ACC112 (cell line): ENCODE measurements around the gene ADAMTS19.
"Not testable (repeated sequence)": the region's sequence is repeated elsewhere in the genome, so short reads cannot be mapped to it uniquely, and the experiment has no call there.

Experiments
- H2AFZ ChIP-seq: fragments of 200-600 bp; sonication (generic); one replicate; pipeline ENCODE4 v1.6.0; 2017; ENCODE audit warnings: antibody characterized with exemption, low read length; ENCODE audit not compliant: unreplicated experiment
- H3K27ac ChIP-seq: fragments of 200-600 bp; sonication (generic); 2 replicates; pipeline ENCODE4 v1.5.1; 2014; ENCODE audit warnings: low read depth, mild to moderate bottlenecking, antibody characterized with exemption, low read length, moderate library complexity
- H3K27me3 ChIP-seq: fragments of 200-600 bp; sonication (generic); 2 replicates; pipeline ENCODE4 v1.6.1; 2014; ENCODE audit warnings: mild to moderate bottlenecking, antibody characterized with exemption, low read length, moderate library complexity, mixed read lengths; ENCODE audit not compliant: insufficient read depth
- H3K36me3 ChIP-seq: fragments of 200-600 bp; sonication (generic); 2 replicates; pipeline ENCODE4 v1.6.1; 2016; ENCODE audit warnings: mild to moderate bottlenecking, antibody characterized with exemption, low read length, moderate library complexity, mixed read lengths; ENCODE audit not compliant: insufficient read depth
- H3K4me1 ChIP-seq: fragments of 200-600 bp; sonication (generic); one replicate; pipeline ENCODE4 v1.6.1; 2016; ENCODE audit warnings: low read length, mixed read lengths; ENCODE audit not compliant: insufficient read depth, unreplicated experiment, control insufficient read depth
- H3K4me3 ChIP-seq: fragments of 200-600 bp; sonication (generic); 2 replicates; pipeline ENCODE4 v1.5.1; 2014; ENCODE audit warnings: mild to moderate bottlenecking, low read depth, low read length
- H3K79me2 ChIP-seq: fragments of 200-600 bp; sonication (generic); one replicate; pipeline ENCODE4 v1.6.0; 2016; ENCODE audit warnings: low read length; ENCODE audit not compliant: control insufficient read depth, unreplicated experiment, insufficient read depth

ADAMTS19 gene

DNA sequence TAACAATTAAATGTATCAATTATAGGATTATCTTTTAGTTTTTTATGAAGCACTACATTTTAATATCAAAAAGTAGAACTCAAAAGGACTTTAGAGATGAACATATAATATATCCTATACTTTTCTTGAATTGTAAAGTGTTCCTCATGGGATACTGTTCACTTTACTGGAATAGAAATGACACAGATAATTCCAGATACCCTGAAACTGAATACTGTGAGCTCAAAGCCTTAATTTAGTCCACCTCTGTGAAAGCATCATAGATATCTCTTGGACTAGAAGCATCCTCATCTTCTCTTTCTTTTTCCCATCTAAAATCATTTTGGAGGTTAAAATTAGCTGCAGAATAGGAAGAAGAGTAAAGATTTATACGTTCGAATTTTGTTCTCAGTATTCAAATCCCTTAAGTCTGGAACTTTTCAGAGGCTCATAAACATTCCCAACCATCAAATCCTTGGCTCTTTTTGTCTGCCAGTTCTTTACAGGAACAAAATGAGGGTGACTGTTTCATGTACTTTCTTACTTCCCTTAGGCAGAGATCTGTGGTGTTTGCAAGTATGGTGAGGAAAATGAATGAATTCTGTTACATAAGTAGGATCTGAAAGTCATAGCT lies 49.4 kb downstream of the ADAMTS19 start:
- Histone ChIP-seq H3K4me1 (peaks cover 4% of the 10 kb centered on the region), H3K27me3 (no peaks in the 10 kb centered on the region), H2AFZ (no peak overlapping the region), H3K27ac (no peak overlapping the region), H3K79me2 (no peaks in the 10 kb centered on the region), H3K4me3 (no peak overlapping the region), H3K36me3 (no peaks in the 10 kb centered on the region)

DNA sequence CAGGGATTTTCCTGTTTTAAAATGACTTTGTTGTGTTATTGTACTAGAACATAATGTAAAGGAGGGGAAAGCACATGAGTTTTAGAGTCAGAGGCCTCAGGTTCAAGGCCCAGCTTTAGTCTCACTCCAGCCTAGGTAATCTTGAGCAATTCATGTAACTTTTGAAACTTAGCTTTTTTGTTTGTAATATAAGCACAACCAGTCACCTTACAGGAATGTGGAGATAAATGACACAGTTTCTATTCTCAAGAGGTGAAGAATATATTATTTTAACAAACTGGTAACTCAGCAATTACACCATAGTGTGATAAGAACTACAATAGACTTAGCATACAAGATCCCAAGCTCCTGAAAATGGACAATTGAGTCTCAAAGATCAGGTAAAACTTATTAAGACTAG lies 51.2 kb downstream of the ADAMTS19 start:
- Histone ChIP-seq H2AFZ (no peak overlapping the region), H3K79me2 (no peaks in the 10 kb centered on the region), H3K36me3 (no peaks in the 10 kb centered on the region), H3K27me3 (no peaks in the 10 kb centered on the region), H3K4me1 (no peaks in the 10 kb centered on the region), H3K27ac (no peak overlapping the region), H3K4me3 (no peak overlapping the region)

DNA sequence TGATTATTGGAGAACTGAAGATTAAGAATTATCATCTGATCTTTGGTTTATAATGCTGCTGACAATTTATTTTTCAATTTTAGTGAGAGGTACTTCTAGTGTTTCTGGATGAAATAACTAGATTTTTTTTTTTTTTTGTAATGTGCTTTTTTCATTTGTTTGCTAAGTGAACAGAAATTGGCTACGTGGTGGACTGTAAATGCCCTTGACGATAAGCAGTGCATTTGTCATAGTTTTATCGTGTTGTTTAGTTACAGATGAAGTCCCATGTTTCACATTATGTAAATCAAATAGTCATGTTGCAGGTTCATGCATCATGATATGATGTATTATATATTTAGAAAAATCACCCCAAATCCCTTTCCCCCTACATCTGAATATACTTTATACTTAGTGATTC lies 81.0 kb downstream of the ADAMTS19 start:
- Histone ChIP-seq H3K36me3 (no peaks in the 10 kb centered on the region), H3K27me3 (no peaks in the 10 kb centered on the region), H3K4me3 (no peak overlapping the region), H3K79me2 (no peaks in the 10 kb centered on the region), H2AFZ (no peak overlapping the region), H3K27ac (no peak overlapping the region), H3K4me1 (no peaks in the 10 kb centered on the region)

GRCh38 chr5:129541648-129542251 lies 81.7 kb downstream of the ADAMTS19 start:
- H3K79me2 ChIP-seq = no peaks in the 10 kb centered on the region
- H3K27ac ChIP-seq = no peak overlapping the region
- H2AFZ ChIP-seq = no peak overlapping the region
- H3K36me3 ChIP-seq = no peaks in the 10 kb centered on the region
- H3K4me3 ChIP-seq = no peak overlapping the region
- H3K4me1 ChIP-seq = no peaks in the 10 kb centered on the region
- H3K27me3 ChIP-seq = no peaks in the 10 kb centered on the region

DNA sequence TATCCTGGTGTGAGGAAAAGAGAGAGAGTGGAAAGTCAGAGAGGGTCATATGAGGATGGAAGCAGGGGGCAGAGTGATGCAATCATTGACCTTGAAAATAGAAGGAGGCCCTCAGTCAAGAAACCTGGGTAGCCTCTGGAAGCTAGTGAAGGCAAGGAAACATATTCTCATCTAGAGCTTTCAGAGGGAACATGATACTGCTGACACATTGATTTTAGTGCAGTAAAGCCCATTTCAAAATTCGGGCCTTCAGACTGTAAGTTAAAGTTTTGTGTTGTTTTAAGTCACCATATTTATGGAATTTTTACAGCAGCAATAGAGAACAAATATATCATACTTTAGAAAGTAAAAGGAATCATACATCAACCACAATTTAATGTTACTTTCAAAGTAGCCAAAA lies 87.0 kb downstream of the ADAMTS19 start:
- H3K27ac ChIP-seq = no peak overlapping the region
- no peaks in the 10 kb centered on the region for H3K4me1 ChIP-seq
- H3K36me3 ChIP-seq = no peaks in the 10 kb centered on the region
- no peak overlapping the region for H3K4me3 ChIP-seq
- no peaks in the 10 kb centered on the region for H3K79me2 ChIP-seq
- no peak overlapping the region for H2AFZ ChIP-seq
- no peaks in the 10 kb centered on the region for H3K27me3 ChIP-seq

DNA sequence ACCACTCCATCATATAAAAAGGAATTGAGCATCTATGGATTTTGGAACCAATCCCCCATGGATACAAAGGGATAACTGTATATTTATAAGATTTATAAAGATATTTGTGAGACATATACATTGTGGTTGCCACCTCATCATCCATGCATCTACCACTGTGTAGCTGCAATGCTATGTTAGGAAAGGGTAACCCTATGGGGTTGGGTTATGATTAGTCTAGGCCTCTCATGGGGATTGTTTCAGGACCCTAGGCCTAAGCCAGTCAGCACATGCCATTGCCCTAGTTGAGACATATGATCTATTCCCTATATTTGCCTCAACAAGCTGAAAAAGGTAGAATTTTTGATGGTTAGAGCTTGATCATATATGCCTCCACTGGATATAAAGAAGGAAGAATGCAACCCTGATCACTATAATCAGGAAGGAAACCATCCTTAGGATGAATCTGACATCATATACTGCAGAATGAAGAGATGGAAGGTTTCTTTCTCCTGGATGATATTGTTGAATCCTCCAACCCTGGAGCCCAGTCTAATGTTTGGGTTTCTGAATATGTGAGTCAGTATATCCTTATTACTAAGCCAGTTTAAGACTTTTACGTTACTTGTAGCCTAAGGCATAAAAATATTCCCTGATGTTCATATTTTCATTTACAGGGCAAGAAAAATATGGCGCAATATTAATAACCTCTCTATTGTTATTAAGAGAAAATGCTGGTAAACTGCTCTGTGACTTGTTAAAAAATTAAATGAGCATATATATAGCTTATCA lies 94.2 kb downstream of the ADAMTS19 start:
- Histone ChIP-seq H3K4me3 (no peak overlapping the region), H3K36me3 (no peaks in the 10 kb centered on the region), H3K4me1 (no peaks in the 10 kb centered on the region), H2AFZ (no peak overlapping the region), H3K27me3 (no peaks in the 10 kb centered on the region), H3K27ac (no peak overlapping the region), H3K79me2 (no peaks in the 10 kb centered on the region)

GRCh38 chr5:129563585-129563984 lies 103.5 kb downstream of the ADAMTS19 start:
- Histone ChIP-seq H3K36me3 (no peaks in the 10 kb centered on the region), H3K79me2 (no peaks in the 10 kb centered on the region), H3K4me1 (no peaks in the 10 kb centered on the region), H2AFZ (no peak overlapping the region), H3K27ac (no peak overlapping the region), H3K4me3 (no peak overlapping the region), H3K27me3 (no peaks in the 10 kb centered on the region)

- Histone ChIP-seq H3K27ac (no peak overlapping the region), H3K79me2 (no peaks in the 10 kb centered on the region), H3K36me3 (no peaks in the 10 kb centered on the region), H3K4me1 (no peaks in the 10 kb centered on the region), H2AFZ (no peak overlapping the region), H3K27me3 (no peaks in the 10 kb centered on the region), H3K4me3 (no peak overlapping the region)
Measured at GRCh38 chr5:129569295-129569694, 109.2 kb downstream of the ADAMTS19 start.

DNA sequence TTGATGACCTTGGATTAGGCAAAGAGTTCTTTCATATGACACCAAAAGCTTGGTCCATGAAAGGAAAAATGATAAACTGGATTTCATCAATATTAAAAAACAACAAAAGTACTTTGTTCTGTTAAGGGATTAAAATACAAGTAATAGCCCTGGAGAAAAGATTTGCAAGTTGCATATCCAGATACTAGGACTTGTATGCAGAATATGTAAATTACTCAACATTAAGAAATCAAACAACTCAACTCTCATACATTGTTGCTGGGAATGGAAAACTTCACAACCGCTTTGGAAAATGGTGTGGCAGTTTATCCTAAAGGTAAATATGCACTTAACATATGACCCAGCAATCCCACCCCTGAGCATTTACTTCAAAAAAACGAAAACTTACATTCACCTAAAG lies 112.0 kb downstream of the ADAMTS19 start:
- H3K27ac ChIP-seq = no peak overlapping the region
- no peaks in the 10 kb centered on the region for H3K36me3 ChIP-seq

GRCh38 chr5:129584496-129584895 lies 124.4 kb downstream of the ADAMTS19 start:
- not testable (repeated sequence) for H3K4me3 ChIP-seq, H3K4me1 ChIP-seq, H3K27ac ChIP-seq, H3K79me2 ChIP-seq, H2AFZ ChIP-seq, H3K36me3 ChIP-seq, H3K27me3 ChIP-seq

More for the DNA sequence above, 112.0 kb downstream of the ADAMTS19 start:
- H3K4me3 ChIP-seq = no peak overlapping the region
- H3K27me3 ChIP-seq = no peaks in the 10 kb centered on the region
- H3K4me1 ChIP-seq = no peaks in the 10 kb centered on the region
- no peak overlapping the region for H2AFZ ChIP-seq
- H3K79me2 ChIP-seq = no peaks in the 10 kb centered on the region
